NT2/D1 (cell line): Measurements from ENCODE around the gene GPR176.

Experiments
- DNase-seq: peaks from one replicate; pipeline ENCODE4 v3.0.0-alpha.2; 2011; ENCODE audit warnings: low read depth, low spot score
- H3K27me3 ChIP-seq: 2 replicates; pipeline ENCODE4 v1.6.0; 2011; ENCODE audit warnings: mild to moderate bottlenecking; ENCODE audit not compliant: insufficient read length, insufficient read depth
- H3K36me3 ChIP-seq: 2 replicates; pipeline ENCODE4 v1.6.1; 2011; ENCODE audit warnings: mild to moderate bottlenecking, low read length, mixed read lengths; ENCODE audit not compliant: insufficient read depth, insufficient read length
- H3K4me1 ChIP-seq: 2 replicates; pipeline ENCODE4 v1.5.1; 2011; ENCODE audit not compliant: insufficient read depth, insufficient read length
- H3K4me3 ChIP-seq: 2 replicates; pipeline ENCODE4 v1.5.1; 2011; ENCODE audit warnings: low read depth; ENCODE audit not compliant: insufficient read length
- H3K9ac ChIP-seq: 2 replicates; pipeline ENCODE4 v1.6.0; 2011; ENCODE audit warnings: low read depth; ENCODE audit not compliant: insufficient read length
- H3K9me3 ChIP-seq: 2 replicates; pipeline ENCODE4 v1.5.1; 2011; ENCODE audit warnings: mild to moderate bottlenecking, low read length; ENCODE audit not compliant: insufficient read depth
- SUZ12 ChIP-seq: IDR thresholded peaks from 2 replicates; pipeline ENCODE4 v1.6.1; 2011; ENCODE audit not compliant: insufficient read length, insufficient read depth; ENCODE audit errors: extremely low read depth
- YY1 ChIP-seq: IDR thresholded peaks from 2 replicates; pipeline ENCODE4 v1.6.1; 2011; ENCODE audit not compliant: insufficient read length, insufficient read depth
- ZNF274 ChIP-seq: IDR thresholded peaks from 2 replicates; pipeline ENCODE4 v1.6.1; 2011; ENCODE audit warnings: mild to moderate bottlenecking, low read depth, low read length

GPR176 gene

GRCh38 chr15:39784125-39784524 is 135.9 kb downstream of the GPR176 start:
- no peak overlapping the region for H3K4me3 ChIP-seq
- TF ChIP-seq SUZ12 (no peak), ZNF274 (no peak), YY1 (no peak)
- peaks cover 10% of the 10 kb centered on the region for H3K36me3 ChIP-seq
- no peaks in the 10 kb centered on the region for H3K4me1 ChIP-seq
- H3K9me3 ChIP-seq, result no peaks in the 10 kb centered on the region
- no peak overlapping the region for H3K9ac ChIP-seq
- no peaks in the 10 kb centered on the region for H3K27me3 ChIP-seq
- DNase-seq, result no peak

DNA sequence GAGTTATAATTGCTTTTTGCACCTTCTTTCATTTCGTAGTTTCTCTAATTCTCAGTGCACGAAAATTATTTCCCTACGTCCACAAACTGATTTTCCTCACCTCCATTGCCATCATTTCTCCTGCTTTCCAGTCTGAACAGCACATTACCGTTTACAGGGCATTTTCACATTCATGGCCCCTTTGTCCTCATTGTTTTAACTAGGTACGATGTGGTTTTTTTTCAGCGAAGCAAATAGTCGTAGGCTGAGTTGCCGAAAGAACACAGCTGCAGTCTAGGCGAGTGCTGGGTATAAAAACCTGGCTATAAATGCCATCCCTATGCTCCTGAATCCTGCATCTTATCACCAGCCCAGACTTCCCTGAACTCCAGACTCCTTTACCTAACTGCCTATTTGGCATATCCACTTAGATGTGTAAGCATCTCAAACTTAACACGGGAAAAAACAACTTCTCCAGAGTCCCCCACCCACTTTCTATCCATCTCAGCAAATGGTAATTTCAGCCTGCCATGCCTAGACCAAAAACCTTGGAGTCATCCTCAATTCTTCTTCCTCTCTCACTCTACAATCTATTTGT is 136.7 kb downstream of the GPR176 start:
- no peaks in the 10 kb centered on the region for H3K9me3 ChIP-seq
- TF ChIP-seq SUZ12 (no peak), ZNF274 (no peak), YY1 (no peak)
- H3K9ac ChIP-seq, result peak overlapping the region; percentile 66
- peaks cover 10% of the 10 kb centered on the region for H3K36me3 ChIP-seq
- H3K27me3 ChIP-seq, result no peaks in the 10 kb centered on the region
- H3K4me1 ChIP-seq, result no peaks in the 10 kb centered on the region
- no peak for DNase-seq
- H3K4me3 ChIP-seq, result peak overlapping the region; percentile 87

DNA sequence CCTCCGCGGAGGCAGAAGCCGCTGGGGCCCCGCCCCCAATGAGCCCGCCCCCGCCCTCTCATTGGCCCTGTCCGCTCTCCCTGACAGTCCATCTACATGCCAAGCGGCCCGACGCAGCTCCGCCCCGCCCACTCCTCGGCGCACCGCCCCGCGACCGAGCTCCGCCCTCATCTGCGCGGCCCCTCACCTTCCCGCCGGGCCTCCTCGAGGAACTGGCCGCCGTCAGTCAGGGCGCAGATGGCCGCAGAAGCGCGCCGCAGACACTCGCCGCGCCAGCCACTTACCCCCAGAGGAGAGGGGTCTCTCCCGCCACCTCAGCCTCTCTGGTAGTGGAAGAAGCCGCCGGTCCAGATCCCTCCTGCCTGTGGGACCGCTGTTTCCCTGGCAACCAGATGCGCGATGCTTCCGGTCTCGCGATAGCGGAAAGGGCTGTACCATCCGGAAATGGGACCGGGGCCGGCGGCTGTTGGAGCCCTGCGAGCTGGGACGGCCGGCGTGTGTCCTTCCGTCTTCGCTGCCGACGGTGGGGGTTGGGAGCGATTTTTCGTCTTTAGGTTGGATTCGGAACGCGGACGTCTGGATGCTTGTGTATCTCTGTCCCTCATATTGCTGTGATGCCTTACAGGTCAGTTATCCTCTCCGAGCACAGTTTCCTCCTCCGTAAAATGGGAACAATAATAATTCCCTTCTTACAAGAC is 137.5 kb downstream of the GPR176 start, which contains the start of gene FSIP1:
FSIP1 (minus strand) TSS at position 401 of the 698 bp plus-strand sequence. CDS start 6,317 bp downstream, outside the sequence.
- Histone ChIP-seq H3K36me3 (peaks cover 10% of the 10 kb centered on the region), H3K4me3 (peak within 1 kb of the TSS; percentile 87), H3K4me1 (no peaks in the 10 kb centered on the region), H3K9me3 (no peaks in the 10 kb centered on the region), H3K27me3 (no peaks in the 10 kb centered on the region), H3K9ac (peak within 1 kb of the TSS; percentile 66)
- no peak for TF ChIP-seq YY1
- no peak for TF ChIP-seq ZNF274
- no peak for TF ChIP-seq SUZ12
- peak; percentile 87 for DNase-seq

- Histone ChIP-seq H3K36me3 (peaks cover 10% of the 10 kb centered on the region), H3K9me3 (no peaks in the 10 kb centered on the region), H3K4me1 (no peaks in the 10 kb centered on the region), H3K4me3 (peak overlapping the region; percentile 36), H3K9ac (no peak overlapping the region), H3K27me3 (no peaks in the 10 kb centered on the region)
- no peak for DNase-seq
- no peak for TF ChIP-seq ZNF274
- TF ChIP-seq YY1, result no peak
- no peak for TF ChIP-seq SUZ12
These were observed 138.1 kb downstream of the GPR176 start for GRCh38 chr15:39781967-39782302.

DNA sequence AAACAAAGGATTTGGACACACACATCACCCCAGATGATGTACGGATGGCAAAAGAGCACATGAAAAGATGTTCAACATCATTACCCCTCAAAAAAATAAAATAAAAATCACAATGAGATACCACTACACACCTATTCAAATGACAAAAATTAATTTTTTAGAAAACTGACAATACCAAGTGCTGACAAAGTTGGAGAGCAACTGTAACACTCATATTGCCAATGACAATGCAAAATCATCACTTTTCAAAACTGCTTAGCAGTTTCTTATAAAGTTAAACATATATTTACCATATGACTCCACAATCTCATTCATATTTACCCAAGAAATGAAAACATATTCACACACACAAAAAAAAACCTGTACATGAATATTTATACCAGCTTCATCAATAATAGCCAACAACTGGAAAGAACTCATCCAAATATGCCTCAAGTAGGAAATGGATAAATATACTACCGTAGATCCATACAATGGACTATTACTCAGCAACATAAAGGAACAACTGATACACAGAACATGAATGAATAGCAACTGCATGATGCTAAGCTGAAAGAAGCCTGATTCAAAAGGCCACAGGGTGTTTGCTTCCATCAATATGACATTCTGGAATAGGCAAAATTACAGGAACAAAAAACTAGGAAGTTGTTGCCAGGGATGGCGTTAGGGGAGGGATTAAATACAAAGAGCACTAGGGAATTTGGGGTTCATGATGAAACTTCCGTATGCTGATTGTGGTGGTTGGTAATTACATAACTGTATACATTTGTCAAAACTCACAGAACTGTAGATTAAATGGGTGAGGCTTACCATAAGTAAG is 138.7 kb downstream of the GPR176 start:
- DNase-seq, result no peak
- H3K9ac ChIP-seq, result no peak overlapping the region
- H3K9me3 ChIP-seq, result no peaks in the 10 kb centered on the region
- no peaks in the 10 kb centered on the region for H3K4me1 ChIP-seq
- H3K27me3 ChIP-seq, result no peaks in the 10 kb centered on the region
- TF ChIP-seq YY1 (no peak), ZNF274 (no peak), SUZ12 (no peak)
- H3K4me3 ChIP-seq, result no peak overlapping the region
- H3K36me3 ChIP-seq, result peaks cover 10% of the 10 kb centered on the region

GRCh38 chr15:39778021-39778420 is 142.0 kb downstream of the GPR176 start:
- Histone ChIP-seq H3K4me1 (no peaks in the 10 kb centered on the region), H3K9me3 (no peaks in the 10 kb centered on the region), H3K4me3 (no peak overlapping the region), H3K36me3 (no peaks in the 10 kb centered on the region), H3K27me3 (no peaks in the 10 kb centered on the region), H3K9ac (no peak overlapping the region)
- TF ChIP-seq ZNF274 (no peak), SUZ12 (no peak), YY1 (no peak)
- no peak for DNase-seq

- no peaks in the 10 kb centered on the region for H3K9me3 ChIP-seq
- no peaks in the 10 kb centered on the region for H3K27me3 ChIP-seq
- H3K4me1 ChIP-seq, result no peaks in the 10 kb centered on the region
These were observed 142.6 kb downstream of the GPR176 start for GRCh38 chr15:39777496-39777895.

More at GRCh38 chr15:39777496-39777895, 142.6 kb downstream of the GPR176 start:
- TF ChIP-seq ZNF274, result no peak
- no peak for TF ChIP-seq SUZ12
- no peak for TF ChIP-seq YY1
- no peak overlapping the region for H3K4me3 ChIP-seq
- H3K36me3 ChIP-seq, result no peaks in the 10 kb centered on the region
- no peak overlapping the region for H3K9ac ChIP-seq
- no peak for DNase-seq
